Stimulated activated CD4-positive, alpha-beta T cell treated with anti-CD3 and anti-CD28 coated beads, Interleukin-1b, Interleukin-23, amount 100 ng/mL, for 48 hours (primary cell): ENCODE results near the gene GRAMD2B.
"Not testable (repeated sequence)": the region's sequence is repeated elsewhere in the genome, so short reads cannot be mapped to it uniquely, and the experiment has no call there.

ENCODE experiments used
- DNase-seq: peaks from one replicate; pipeline ENCODE4 v3.0.0-alpha.2; 2020

The GRAMD2B gene

DNA sequence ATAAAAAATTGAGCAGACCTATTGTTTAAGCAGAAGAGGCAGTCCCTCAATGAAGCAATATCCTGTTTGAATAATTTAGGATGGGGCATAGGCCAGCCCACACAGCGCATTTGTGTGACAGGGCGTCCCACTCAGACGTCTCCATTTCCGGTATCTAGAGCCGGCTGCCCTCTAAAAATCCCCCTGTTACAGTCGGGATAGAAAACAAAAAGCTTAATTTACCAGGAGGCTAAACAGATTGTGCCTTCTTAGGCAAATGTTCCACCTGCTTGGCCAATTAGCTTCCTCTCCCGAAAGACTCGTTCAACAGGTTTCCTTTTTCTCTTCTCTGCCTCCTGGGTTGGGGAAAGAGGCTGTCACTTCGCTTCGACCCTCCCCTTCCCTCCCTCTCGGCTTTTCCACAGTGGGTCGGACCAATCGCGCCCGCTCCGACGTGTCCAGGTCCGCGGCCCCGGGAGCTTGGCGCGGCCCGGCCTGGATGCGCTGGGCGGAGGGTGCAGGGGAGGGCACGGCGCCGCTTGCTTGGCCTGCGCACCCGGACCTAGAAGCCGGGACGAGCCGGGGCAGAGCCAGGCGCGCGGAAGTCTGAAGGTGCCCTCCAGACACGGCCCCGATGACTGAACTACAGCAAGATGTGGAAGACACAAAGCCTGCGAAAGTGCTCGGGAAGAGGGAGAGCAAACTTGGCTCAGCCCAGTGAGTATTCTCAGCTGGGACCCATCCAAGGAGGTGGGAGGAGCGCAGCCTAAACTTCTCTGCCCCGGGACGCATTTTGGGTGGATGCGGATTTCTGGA, at the start of gene GRAMD2B:
GRAMD2B (plus strand) TSS at position 416 of the 795 bp plus-strand sequence; CDS start at position 614, 198 bp downstream.
- peak; percentile 66 for DNase-seq

DNA sequence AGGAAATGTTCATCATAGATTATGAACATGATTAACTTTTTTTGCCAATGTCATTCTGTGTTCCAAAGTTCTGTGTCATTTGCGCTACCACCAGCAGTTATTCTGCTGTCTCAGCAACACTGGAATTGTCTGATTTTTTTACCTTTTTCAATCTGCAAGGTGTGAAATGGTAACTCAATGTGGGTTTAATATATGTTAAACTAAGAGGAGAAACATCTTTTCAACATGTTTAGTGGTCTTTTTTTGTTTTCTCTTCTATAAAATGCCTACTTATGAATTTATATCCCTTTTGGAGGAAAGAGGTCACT, 49.1 kb upstream of the GRAMD2B start:
- no peak for DNase-seq

DNA sequence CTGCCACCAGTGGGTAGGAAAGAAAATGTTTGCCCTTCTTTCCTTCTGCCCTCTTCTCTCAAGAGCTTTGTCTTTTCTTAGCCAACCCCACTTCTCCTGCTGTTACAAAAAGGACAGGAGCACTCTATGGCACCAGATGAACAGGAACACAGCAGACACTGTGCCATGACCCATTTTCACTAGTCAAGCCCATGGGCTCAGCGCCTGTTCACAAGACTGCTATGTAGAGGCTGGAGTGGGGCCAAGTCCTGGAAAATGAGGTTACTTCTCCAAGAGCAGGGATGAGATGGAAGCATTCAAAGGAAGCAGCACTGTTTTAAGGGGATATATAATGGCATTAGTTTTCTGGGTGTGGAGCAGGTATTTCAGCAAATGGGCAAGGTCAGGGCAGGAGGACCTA, 46.8 kb upstream of the GRAMD2B start:
- no peak for DNase-seq

DNA sequence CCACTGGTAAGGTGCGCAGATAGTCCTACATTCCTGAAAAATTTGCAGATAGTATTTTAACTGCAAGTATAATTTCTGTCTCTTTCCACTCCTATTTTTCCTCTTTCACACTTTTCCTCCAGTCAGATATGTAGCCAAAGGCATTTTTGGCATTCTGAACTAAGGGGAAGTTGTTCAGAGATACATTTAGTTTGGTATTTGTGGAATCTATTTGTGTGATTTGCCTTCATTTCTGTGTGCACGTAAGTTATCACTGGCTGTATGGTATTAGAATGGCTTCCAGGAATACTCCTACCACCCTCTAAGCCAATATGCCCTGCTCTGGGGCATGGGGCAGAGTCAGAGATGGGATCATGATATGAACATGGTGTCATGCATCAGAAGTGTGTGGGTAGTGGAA, 45.8 kb upstream of the GRAMD2B start:
- no peak for DNase-seq

DNA sequence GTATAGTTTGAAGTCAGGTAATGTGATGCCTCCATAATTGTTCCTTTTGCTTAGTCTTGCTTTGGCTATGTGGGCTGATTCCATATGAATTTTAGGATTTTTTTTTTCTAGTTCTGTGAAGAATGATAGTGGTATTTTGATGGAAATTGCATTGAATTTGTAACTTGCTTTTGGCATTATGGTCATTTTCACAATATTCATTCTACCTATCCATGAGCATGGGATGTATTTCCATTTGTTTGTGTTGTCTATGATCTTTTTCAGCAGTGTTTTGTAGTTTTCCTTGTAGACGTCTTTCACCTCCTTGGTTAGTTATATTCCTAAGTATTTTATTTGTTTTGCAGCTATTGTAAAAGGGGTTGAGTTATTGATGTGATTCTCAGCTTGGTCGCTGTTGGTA, 42.9 kb upstream of the GRAMD2B start:
- DNase-seq: not testable (repeated sequence)

DNA sequence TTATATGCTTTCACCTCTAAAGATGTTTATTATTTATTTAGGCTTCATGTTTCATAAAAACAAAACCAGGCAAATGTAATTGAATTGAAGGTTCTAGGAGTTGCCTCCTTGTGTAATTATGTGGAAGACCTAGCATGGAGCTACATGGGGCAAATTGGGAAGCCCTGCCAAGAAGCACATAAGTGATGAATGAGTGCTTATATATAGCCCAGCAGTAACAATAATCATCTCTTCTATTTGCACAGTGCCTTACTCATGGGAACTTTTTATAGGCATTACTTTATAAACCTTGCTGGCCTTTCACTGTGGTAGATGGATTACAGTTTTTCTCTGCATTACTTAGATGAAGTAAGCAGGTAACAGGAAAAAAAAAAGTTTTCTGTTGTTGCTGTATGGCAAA, 40.0 kb upstream of the GRAMD2B start:
- no peak for DNase-seq

GRCh38 chr5:126383776-126384175, 39.4 kb upstream of the GRAMD2B start:
- DNase-seq: no peak

GRCh38 chr5:126384985-126385384, 38.2 kb upstream of the GRAMD2B start:
- DNase-seq: no peak

DNA sequence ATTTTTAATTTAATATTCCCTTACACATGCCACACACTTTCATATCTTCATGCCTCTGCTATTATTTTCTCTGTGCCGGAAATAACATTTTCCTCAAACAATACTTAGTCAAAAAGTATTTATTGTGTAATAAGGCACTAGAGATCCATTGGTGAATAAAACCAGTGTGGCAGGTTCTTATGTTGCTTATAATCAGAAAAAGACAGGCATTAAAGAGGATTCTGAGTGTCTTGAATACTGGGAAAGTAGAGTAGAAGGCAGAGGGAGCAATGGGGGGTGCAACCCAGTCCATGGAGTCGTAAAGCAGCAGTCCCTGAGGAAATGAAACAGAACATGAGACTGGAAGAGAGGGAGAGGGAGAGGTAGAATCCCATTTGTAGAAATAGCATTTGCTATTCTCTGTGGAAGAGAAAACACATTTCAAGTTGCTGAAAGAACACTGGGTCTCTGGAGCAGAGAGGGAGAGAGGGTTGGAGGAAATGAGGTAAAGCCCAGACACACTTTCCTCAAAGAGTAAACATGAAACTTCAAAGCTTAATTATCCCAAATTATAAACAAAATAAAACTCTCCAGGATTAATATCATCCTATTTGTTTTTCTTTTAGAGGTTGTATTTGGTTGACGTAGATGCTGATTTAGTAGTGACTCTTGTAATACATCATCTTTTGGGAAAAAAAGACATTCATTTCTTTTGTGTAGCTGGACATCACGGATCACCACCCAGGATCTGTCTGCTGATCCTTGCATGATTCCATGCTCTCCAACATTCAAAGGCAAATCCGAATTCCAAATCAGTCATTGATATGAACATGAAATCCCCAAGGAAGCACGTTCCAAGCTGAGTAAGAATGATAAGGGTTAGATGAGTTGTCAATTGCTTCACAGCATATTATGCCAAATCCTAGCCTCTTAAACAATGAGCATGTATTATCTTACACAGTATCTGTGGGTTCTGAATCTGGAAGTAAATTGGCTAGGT, 37.4 kb upstream of the GRAMD2B start:
- DNase-seq: no peak

DNA sequence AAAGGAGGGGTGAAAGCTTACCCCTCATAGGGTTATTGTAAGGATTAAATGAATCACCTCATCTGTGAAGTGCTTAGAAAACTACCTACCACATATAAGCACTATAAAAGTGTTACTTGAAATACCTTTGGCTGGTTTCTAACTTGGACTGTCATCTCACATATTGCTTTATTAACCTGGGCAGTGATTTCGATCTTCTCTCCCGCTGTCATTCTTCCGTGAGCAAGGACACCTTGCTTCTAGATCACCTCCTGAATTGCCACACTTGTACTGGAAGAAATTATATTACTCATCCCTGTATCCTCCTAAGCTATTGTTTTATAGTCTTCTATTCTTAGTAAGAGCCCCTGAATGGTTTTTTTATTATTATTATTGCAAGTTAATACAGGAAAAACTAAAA, 34.0 kb upstream of the GRAMD2B start:
- no peak for DNase-seq

- no peak for DNase-seq
Observed at GRCh38 chr5:126390051-126390450, 33.2 kb upstream of the GRAMD2B start.

DNA sequence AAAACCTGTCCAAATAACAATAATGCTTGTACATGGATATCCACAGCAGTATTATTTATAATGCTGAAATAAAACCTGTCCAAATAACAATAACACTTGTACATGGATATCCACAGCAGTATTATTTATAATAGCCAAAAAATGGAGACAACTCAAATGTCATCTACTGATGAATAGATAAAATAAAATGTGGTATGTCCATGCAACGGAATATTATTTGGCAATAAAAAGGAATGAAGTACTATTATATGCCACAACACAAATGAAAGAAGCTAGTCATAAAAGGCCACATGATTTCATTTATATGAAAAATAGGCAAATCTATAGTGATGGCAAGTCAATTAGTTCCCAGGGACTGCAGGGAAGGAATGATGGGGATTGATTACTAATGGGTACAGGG, 31.8 kb upstream of the GRAMD2B start:
- no peak for DNase-seq

GRCh38 chr5:126394211-126394788, 28.9 kb upstream of the GRAMD2B start:
- DNase-seq: no peak

- DNase-seq: no peak
Observed at GRCh38 chr5:126395198-126395597, 28.0 kb upstream of the GRAMD2B start.

DNA sequence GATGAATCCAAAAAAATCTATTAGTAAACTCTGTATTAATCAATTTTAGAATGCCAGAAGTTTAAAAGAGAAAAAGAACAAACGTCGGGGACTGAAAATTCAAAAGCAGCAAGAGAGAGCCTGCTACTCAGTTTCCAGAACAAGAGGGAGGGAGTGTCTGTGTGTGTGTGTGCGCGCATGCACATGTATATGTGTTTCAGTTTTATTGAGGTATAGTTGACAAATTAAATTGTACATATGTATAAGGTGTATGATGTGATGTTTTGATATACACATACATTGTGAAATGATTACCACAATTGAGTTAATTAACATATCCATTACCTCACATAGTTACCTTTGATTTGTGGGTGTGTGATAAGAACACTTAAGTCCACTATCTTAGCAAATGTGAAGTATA, 27.6 kb upstream of the GRAMD2B start:
- DNase-seq: no peak

GRCh38 chr5:126396721-126397120, 26.5 kb upstream of the GRAMD2B start:
- DNase-seq: not testable (repeated sequence)

DNA sequence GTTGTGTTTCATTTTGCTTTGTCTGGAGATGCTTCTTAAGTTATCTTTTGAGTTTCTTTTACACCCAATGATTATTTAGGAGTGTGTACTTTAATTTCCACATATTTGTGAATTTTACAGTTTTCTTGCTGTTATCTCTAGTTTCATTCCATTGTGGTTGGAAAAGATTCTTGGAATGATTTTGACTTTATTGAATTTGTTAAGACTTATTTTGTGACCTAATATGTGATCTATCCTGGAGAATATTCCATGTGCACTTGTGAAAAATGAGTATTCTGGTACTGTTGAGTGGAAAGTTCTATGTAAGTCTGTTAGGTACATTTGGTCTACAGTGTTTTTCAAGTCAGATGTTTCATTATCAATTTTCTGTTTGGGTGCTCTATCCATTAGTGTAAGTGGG, 24.4 kb upstream of the GRAMD2B start:
- DNase-seq: no peak

GRCh38 chr5:126400621-126401251, 22.5 kb upstream of the GRAMD2B start:
- no peak for DNase-seq

GRCh38 chr5:126402621-126403555, 20.3 kb upstream of the GRAMD2B start:
- no peak for DNase-seq

DNA sequence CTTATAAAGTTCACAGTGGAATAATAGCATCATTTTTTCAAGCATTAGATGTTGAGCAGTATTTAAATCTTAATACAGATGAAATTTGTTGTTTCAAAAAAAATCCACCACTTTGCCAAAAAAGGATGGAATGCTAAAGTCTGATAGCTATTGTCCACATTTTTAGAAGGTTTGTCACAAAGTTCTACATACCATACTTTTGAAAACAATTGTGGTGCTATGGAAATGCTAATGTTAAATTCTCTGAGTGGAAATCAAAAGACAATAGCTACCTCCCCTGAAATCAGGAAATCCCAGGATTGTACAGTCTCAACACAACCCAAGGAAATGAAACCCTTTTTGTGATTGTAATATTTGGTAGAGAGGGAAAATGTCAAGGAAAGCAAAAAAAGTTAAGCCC, 19.3 kb upstream of the GRAMD2B start:
- DNase-seq: no peak

GRCh38 chr5:126410623-126411022, 12.6 kb upstream of the GRAMD2B start:
- no peak for DNase-seq

- no peak for DNase-seq
Observed at GRCh38 chr5:126413856-126414255, 9.4 kb upstream of the GRAMD2B start.
